Measurements from ENCODE around the gene LDHB.
"Not testable (repeated sequence)": the region's sequence is repeated elsewhere in the genome, so short reads cannot be mapped to it uniquely, and the experiment has no call there.

LDHB gene

DNA sequence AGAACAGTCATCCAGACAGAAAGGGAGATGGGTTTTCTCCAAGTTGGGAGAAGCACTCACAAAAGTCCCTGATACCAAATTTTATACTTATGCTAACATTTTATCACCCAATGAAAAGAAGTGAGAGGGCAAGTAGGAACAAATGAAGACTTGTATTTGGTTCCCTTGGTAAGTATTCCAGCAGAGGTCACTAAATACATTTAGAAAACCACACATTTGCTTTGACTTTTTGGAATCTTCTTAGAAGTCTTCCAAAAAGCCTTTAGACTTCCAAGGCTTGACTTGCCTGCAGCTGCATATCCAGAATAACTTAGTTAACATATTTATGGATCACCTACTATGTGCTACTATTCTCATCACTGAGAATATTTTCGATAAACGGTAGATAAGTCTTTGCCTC lies 49.9 kb downstream of the LDHB start:
- DNase-seq (ENCODE audit: low read depth): no peak

DNA sequence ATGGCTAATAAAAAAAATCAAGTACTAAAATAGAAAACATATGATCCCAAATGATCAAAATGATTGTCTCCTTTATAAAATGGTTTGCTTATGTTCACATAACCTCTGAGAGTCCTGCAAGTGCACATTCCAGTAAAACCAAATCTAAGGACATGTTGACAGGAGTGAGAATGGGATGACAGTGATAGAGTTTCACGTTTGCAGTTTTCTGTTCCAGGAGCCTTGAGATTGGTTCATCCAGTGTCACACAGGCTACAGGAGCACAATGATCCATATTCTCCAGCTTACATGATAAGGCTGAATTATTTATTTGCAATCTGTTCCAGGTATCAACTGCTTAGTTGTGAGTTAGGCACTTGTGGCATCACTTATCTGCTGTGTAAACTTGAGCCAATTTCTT lies 51.5 kb downstream of the LDHB start:
- no peak for DNase-seq (ENCODE audit: low read depth)

DNA sequence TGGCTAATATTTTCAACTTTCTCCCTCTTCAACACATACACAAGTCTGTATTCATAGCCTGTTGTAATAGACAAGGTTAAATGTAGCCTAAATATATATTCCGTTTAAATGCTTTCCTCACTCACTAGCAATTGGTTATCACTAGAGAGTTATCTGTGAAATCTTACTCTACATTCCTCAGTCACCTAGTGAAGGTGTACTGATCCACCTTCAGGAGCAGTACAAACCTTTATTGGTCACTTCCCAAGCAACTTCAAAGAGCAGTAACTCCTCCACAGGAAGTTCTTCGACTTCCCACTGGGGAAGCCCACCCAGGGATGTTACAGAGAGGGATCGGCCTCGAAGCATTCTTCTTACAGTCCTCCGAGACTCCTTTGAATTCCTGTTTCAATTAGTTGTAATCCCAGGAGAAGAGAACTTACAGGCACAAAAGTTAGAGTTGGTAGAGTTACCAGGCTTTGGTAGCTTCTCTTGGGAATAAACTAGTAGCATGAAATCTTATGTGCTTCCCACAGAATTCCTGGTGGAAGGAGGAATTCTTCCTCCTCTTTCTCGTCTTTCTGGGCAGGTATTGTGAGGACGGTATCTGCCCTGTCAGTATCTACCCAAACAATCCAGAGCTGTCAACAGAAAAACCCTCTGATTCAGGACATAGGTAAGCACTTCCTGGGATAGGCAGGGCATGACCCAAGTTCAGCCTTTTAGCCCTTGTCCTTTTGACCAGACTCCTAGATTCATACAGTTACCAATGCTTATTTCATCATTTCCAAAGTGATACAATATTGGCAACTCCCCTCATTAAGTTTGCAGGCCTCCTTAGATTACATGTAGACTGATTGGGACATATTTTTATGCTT lies 53.2 kb downstream of the LDHB start, which contains the start of gene GYS2:
TSS of gene GYS2 (minus strand) at position 603 of the 857 bp plus-strand sequence. CDS start at position 348, 255 bp downstream.
- no peak for DNase-seq (ENCODE audit: low read depth)

DNA sequence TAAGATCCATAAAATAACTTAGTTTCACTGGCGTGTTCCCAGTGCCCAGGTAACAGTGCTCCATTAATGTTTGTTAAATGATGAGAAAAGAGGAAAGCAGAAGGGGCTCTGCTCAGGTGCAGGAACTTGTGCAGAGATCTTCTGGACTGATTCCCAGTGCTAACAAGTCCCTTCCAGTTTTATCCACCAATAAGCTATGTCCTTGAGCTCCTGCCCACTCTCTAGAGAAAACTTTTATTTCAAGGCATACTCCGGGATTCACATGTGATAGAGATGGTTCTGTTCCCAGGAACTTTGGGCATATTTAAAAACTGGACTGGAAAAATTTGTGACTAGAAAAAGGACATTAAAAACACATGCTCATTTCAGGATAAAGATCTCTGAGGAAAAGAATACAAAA lies 54.9 kb downstream of the LDHB start:
- DNase-seq (ENCODE audit: low read depth): no peak

DNA sequence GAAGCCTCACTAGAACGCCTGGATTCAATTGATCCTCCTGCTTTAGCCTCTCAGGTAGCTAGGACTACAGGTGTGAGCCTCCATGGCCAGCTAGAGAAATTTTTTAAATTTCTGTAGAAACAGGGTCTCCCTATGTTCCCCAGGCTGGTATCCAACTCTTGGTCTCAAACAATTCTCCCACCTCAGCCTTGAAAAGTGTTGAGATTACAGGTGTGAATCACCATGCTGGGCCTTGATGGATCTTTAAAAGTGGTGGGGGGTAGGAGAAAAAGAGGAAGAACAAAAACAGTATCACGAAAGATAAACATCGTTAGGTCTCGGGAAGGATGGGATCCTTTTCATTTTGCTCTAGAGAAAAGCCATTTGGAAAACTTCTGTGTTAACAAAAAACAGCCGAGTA lies 57.4 kb downstream of the LDHB start:
- DNase-seq (ENCODE audit: low read depth): no peak

DNA sequence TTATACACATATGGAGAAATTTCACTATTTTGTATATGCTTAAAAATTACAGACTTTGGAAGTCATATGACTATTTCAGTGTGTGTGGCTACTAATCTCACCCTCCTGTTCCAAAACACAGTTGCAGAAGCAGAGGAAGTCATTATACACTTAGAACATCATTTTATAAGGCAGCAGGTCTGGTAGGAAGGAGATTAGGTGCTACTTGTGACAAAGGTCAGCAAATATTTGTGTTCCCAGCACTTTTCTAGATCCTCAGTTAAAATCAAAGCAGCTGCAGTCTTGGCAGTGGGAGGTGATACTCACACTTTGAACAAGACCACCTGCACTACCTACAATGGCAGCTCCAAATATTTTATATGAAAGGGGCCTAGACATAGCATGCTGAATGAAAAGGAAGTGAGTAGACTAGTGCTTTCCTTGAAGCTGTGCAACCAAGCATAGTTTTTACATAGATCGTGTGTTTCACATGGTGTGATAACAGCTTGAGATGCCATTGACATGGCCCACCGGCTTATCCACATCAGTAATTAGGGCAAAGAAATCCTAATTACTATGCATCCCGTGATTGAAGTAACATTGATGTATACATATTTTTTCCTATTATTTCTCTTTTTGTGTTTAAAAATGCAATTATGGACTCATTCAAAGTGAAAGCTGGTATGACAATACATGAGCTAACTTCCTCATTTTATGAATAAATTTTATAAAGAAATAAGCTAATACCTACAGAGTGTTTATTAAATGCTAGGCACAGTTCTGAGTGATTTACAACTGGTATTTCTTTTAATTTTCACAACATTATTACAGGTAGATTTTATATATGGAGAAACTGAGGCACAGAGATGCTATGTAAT lies 58.3 kb downstream of the LDHB start:
- no peak for DNase-seq (ENCODE audit: low read depth)

DNA sequence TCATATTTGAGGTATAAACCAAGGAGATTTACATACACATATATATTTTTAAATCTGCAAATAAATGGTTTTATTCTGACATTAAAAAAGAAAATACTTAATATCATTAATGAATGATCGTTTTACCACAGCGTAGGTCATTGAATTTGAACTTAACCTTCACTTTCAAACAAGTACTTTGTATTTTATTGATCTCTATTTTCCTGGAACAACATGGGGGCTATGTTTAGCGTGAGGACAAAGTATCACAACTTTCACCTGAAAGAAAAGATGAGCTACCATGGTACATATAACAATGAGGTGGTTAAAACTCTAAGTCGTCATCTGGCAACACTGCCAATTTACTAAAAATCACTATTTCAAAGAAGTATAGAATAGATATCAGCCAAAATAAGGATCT lies 59.0 kb downstream of the LDHB start:
- DNase-seq (ENCODE audit: low read depth): no peak

DNA sequence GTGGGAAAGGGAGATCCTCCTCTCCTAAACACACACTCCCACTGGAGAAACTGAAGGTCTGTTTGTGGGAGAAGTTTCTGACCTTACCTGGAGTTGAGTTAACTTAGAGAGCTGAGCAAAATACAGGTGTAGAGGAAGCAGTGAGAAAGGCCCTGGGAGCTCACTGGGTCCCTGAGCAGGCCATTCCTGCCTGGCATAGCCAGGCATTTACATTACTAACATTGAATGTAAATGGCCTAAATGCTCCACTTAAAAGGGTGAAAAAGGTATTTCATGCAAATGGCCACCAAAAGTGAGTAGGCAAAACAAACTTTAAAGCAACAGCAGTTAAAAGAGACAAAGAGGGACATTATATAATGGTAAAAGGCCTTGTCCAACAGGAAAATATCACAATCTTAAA lies 62.3 kb downstream of the LDHB start:
- DNase-seq (ENCODE audit: low read depth): not testable (repeated sequence)

DNA sequence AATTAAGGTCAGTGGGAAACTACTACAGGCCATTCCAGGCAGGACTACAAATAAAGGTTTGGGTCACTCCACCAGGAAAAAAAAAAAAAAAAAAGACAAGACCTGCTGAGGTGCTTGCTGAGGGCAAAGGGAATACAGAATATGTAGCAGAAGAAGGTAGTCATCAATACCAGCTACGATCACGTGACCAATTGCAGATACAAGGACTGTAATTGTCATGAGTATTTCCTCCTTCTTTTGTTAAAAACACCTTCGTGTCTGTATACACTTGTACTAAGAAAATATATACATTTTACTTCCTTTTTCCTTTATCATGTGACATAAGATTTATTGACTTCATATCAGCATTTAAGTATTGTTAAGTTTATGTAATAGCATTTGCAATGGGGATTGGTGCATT lies 72.2 kb downstream of the LDHB start:
- DNase-seq (ENCODE audit: low read depth): no peak

All from activated T-helper 1 cell treated with Interleukin-2 at 50 U/mL for 16 hours (primary cell).